Thoracic aorta (tissue), 2 donors: ENCODE measurements around the gene KCNH2. TPM values are rescaled to one million over a fixed set of nuclear protein-coding genes. Genes with fewer than 3 reads are reported as not detected.
"Not testable (repeated sequence)": the region's sequence is repeated elsewhere in the genome, so short reads cannot be mapped to it uniquely, and the experiment has no call there.

Experiments used
- ATAC-seq: fragments of 150-250 bp; one replicate; pipeline ENCODE4 v1.8.0; 2017; ENCODE audit warnings: low read depth; ENCODE audit not compliant: insufficient number of reproducible peaks, low FRiP score
- DNase-seq: peaks from one replicate; pipeline ENCODE4 v3.0.0-alpha.2; 2020; ENCODE audit warnings: low spot score
- H3K27ac ChIP-seq, 2 donors: fragments of 200-600 bp; sonication (generic); 1 replicate in 1 of 2; 2 replicates in 1 of 2; pipeline ENCODE4 v1.5.1; 2016; ENCODE audit warnings: mild to moderate bottlenecking in 2 of 2, moderate library complexity in 2 of 2
- H3K27me3 ChIP-seq: fragments of 200-600 bp; sonication (generic); replicated peaks from 2 replicates; pipeline ENCODE4 v1.6.0; 2016; ENCODE audit warnings: mild to moderate bottlenecking; ENCODE audit not compliant: insufficient read depth
- H3K36me3 ChIP-seq: fragments of 200-600 bp; sonication (generic); one replicate; pipeline ENCODE4 v1.5.1; 2016
- H3K4me1 ChIP-seq, 2 donors: fragments of 200-600 bp; sonication (generic); 1 replicate in 1 of 2; 2 replicates in 1 of 2; pipeline versions ENCODE4 v1.5.1 to v1.6.0; 2016; ENCODE audit warnings: low read depth in 2 of 2, mild to moderate bottlenecking in 1 of 2; ENCODE audit not compliant: control insufficient read depth in 1 of 2
- H3K4me3 ChIP-seq: fragments of 200-600 bp; sonication (generic); 2 replicates; pipeline ENCODE4 v1.5.1; 2016; ENCODE audit warnings: mild to moderate bottlenecking
- H3K9me3 ChIP-seq: fragments of 200-600 bp; sonication (generic); 2 replicates; pipeline ENCODE4 v1.5.1; 2016
- CTCF ChIP-seq: fragments of 200-600 bp; sonication (generic); IDR thresholded peaks from one replicate; pipeline ENCODE4 v1.5.1; 2019; ENCODE audit warnings: antibody characterized with exemption
- total RNA-seq, 2 donors: library from RNA; depleted of rRNA; stranded (reverse); fragments of >200 nt; gene quantifications; one replicate each; pipeline versions ENCODE4 v1.1.0 to v1.2.3, GENCODE V29; 2016

Gene KCNH2
- total RNA-seq = 1 to 10 TPM in 1 of 2 donors, not detected in 1; 1.2 TPM

- peak within 1 kb of the TSS; percentile 62 for H3K4me3 ChIP-seq
- no peak for TF ChIP-seq CTCF
- H3K9me3 ChIP-seq = no peaks in the 10 kb centered on the region
- no peak within 1 kb of the TSS for H3K27ac ChIP-seq
- DNase-seq = no peak
- H3K36me3 ChIP-seq = no peaks in the 10 kb centered on the region
- H3K4me1 ChIP-seq = peaks cover 12 to 31% of the 10 kb centered on the region in 2 donors
- no peaks in the 10 kb centered on the region for H3K27me3 ChIP-seq
- no peak for ATAC-seq
Observed at GRCh38 chr7:150978126-150978789, at the start of gene KCNH2. Gene KCNH2 (minus strand): TSS chr7:150978321. CDS start chr7:150977913, 408 bp downstream.

- not testable (repeated sequence) for H3K27me3 ChIP-seq, H3K9me3 ChIP-seq, H3K36me3 ChIP-seq, DNase-seq, H3K4me1 ChIP-seq
- H3K4me3 ChIP-seq = peak overlapping the region; percentile 89
- ATAC-seq = peak; percentile 7
- peak overlapping the region in 1 of 2 donors; percentile 20 for H3K27ac ChIP-seq
Observed at GRCh38 chr7:151027728-151028130, 49.6 kb upstream of the KCNH2 start.

GRCh38 chr7:151026771-151027727 lies 48.9 kb upstream of the KCNH2 start:
- H3K9me3 ChIP-seq, ATAC-seq, DNase-seq, H3K27ac ChIP-seq, H3K27me3 ChIP-seq, H3K36me3 ChIP-seq, H3K4me1 ChIP-seq: not testable (repeated sequence)
- peak overlapping the region; percentile 89 for H3K4me3 ChIP-seq

- no peak for ATAC-seq
- no peak for DNase-seq
- Histone ChIP-seq H3K36me3 (no peaks in the 10 kb centered on the region), H3K27me3 (no peaks in the 10 kb centered on the region), H3K4me1 (peaks cover 7 to 9% of the 10 kb centered on the region in 2 donors), H3K9me3 (no peaks in the 10 kb centered on the region), H3K4me3 (no peak overlapping the region), H3K27ac (no peak overlapping the region)
- TF ChIP-seq CTCF = no peak
Observed at GRCh38 chr7:151025924-151026671, 48.0 kb upstream of the KCNH2 start.

GRCh38 chr7:151024435-151025056 lies 46.4 kb upstream of the KCNH2 start, which contains the start of gene ATG9B:
Gene ATG9B (minus strand): TSS chr7:151024494. CDS start chr7:151024423, 71 bp downstream.
- TF ChIP-seq CTCF = no peak
- Histone ChIP-seq H3K36me3 (no peaks in the 10 kb centered on the region), H3K27me3 (no peaks in the 10 kb centered on the region), H3K4me1 (peaks cover 7 to 9% of the 10 kb centered on the region in 2 donors), H3K9me3 (no peaks in the 10 kb centered on the region), H3K27ac (no peak within 1 kb of the TSS), H3K4me3 (no peak within 1 kb of the TSS)
- ATAC-seq = no peak
- DNase-seq = no peak
